ENCODE measurements around the gene FHIT. TPM values are rescaled to one million over a fixed set of nuclear protein-coding genes. Genes with fewer than 3 reads are reported as not detected.

FHIT gene
- polyA plus RNA-seq, 1 of the 3 experiments (the other 2 are of a cell fraction), result 0.41 TPM

DNA sequence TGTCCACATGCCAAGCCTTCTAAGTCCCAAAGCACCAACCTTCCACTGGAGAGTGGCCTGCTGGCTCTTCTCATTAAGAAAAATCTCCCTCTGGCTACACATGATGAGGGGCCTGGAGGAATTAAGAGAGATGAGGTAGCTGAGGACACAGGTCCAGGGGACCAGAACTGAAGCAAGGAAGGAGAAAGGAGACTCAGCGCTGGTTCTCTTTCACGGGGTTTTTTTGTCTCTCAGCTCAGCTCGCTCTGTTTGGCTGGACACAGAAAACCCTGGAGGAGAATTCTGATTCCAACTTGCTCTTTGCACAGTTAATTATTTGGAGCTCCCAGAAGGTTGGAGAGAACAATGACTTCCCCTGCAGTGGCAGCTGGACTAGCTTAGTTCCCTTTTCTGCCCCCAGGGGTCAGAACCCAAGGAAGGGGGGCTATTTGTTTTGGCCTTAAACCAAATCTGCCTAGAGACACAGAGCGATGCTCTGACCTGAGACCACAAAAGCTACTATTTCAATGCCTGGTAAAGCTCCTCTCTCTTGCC, 507.6 kb downstream of the FHIT start:
- Histone ChIP-seq H3K9me3 (no peaks in the 10 kb centered on the region), H3K79me2 (ENCODE audit: insufficient read depth) (no peaks in the 10 kb centered on the region), H3K36me3 (replicated peaks in 1 of 2; ENCODE audit: control insufficient read depth in 1 of 2, insufficient read depth in 2 of 2, low read length in 1 of 2) (no peaks in the 10 kb centered on the region), H3F3A (replicated peaks; ENCODE audit: insufficient read depth) (peaks cover 12% of the 10 kb centered on the region), H3K9me2 (no peaks in the 10 kb centered on the region), H2AFZ (ENCODE audit: low read depth) (0 out of 2 replicates have a peak overlapping the region, but pooled peaks have one; percentile 20), H3K4me3 (ENCODE audit: low read depth in 2 of 2, low read length in 1 of 2) (no peak overlapping the region), H4K20me1 (ENCODE audit: insufficient read depth) (no peaks in the 10 kb centered on the region), H3K27me3 (ENCODE audit: insufficient read depth) (no peaks in the 10 kb centered on the region), H3K9ac (no peak overlapping the region), H3K27ac (ENCODE audit: low read depth in 2 of 2, low read length in 1 of 2) (no peak overlapping the region), H3K4me2 (no peak overlapping the region), H3K4me1 (ENCODE audit: control insufficient read depth in 1 of 2, insufficient read depth in 2 of 2, low read depth in 1 of 2, low read length in 1 of 2) (peaks cover 4 to 26% of the 10 kb centered on the region in 2 experiments; a peak in 3 of 4 replicates)
- peak; percentile 7 for DNase-seq
- 87% methylated on average over 4 of the region's 4 CpGs for WGBS (ENCODE audit: low lambda C conversion rate)
- POLR2A ChIA-PET, result no interaction called here
- no peak for TF ChIP-seq SMC3 (IDR thresholded peaks at IDR 0.05; ENCODE audit: low read depth, low read length)
- TF ChIP-seq, protein P1, sequence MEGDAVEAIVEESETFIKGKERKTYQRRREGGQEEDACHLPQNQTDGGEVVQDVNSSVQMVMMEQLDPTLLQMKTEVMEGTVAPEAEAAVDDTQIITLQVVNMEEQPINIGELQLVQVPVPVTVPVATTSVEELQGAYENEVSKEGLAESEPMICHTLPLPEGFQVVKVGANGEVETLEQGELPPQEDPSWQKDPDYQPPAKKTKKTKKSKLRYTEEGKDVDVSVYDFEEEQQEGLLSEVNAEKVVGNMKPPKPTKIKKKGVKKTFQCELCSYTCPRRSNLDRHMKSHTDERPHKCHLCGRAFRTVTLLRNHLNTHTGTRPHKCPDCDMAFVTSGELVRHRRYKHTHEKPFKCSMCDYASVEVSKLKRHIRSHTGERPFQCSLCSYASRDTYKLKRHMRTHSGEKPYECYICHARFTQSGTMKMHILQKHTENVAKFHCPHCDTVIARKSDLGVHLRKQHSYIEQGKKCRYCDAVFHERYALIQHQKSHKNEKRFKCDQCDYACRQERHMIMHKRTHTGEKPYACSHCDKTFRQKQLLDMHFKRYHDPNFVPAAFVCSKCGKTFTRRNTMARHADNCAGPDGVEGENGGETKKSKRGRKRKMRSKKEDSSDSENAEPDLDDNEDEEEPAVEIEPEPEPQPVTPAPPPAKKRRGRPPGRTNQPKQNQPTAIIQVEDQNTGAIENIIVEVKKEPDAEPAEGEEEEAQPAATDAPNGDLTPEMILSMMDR (IDR thresholded peaks at IDR 0.05), result no peak
- TF ChIP-seq TEAD4 (IDR thresholded peaks at IDR 0.05; ENCODE audit: borderline replicate concordance, insufficient read depth), result no peak
- no peak for TF ChIP-seq SIN3A (IDR thresholded peaks at IDR 0.05; ENCODE audit: borderline replicate concordance, low read depth, low read length)
- no peak for TF ChIP-seq RAD21 (IDR thresholded peaks at IDR 0.05; ENCODE audit: low read length)
- no peak for TF ChIP-seq RCOR1 (IDR thresholded peaks at IDR 0.05; ENCODE audit: low read length)
- TF ChIP-seq TCF12 (IDR thresholded peaks at IDR 0.05), result no peak
- TF ChIP-seq, protein P2, sequence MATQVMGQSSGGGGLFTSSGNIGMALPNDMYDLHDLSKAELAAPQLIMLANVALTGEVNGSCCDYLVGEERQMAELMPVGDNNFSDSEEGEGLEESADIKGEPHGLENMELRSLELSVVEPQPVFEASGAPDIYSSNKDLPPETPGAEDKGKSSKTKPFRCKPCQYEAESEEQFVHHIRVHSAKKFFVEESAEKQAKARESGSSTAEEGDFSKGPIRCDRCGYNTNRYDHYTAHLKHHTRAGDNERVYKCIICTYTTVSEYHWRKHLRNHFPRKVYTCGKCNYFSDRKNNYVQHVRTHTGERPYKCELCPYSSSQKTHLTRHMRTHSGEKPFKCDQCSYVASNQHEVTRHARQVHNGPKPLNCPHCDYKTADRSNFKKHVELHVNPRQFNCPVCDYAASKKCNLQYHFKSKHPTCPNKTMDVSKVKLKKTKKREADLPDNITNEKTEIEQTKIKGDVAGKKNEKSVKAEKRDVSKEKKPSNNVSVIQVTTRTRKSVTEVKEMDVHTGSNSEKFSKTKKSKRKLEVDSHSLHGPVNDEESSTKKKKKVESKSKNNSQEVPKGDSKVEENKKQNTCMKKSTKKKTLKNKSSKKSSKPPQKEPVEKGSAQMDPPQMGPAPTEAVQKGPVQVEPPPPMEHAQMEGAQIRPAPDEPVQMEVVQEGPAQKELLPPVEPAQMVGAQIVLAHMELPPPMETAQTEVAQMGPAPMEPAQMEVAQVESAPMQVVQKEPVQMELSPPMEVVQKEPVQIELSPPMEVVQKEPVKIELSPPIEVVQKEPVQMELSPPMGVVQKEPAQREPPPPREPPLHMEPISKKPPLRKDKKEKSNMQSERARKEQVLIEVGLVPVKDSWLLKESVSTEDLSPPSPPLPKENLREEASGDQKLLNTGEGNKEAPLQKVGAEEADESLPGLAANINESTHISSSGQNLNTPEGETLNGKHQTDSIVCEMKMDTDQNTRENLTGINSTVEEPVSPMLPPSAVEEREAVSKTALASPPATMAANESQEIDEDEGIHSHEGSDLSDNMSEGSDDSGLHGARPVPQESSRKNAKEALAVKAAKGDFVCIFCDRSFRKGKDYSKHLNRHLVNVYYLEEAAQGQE (IDR thresholded peaks at IDR 0.05; ENCODE audit: low read depth, low read length), result no peak
- TF ChIP-seq, protein P3, sequence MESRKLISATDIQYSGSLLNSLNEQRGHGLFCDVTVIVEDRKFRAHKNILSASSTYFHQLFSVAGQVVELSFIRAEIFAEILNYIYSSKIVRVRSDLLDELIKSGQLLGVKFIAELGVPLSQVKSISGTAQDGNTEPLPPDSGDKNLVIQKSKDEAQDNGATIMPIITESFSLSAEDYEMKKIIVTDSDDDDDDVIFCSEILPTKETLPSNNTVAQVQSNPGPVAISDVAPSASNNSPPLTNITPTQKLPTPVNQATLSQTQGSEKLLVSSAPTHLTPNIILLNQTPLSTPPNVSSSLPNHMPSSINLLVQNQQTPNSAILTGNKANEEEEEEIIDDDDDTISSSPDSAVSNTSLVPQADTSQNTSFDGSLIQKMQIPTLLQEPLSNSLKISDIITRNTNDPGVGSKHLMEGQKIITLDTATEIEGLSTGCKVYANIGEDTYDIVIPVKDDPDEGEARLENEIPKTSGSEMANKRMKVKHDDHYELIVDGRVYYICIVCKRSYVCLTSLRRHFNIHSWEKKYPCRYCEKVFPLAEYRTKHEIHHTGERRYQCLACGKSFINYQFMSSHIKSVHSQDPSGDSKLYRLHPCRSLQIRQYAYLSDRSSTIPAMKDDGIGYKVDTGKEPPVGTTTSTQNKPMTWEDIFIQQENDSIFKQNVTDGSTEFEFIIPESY (IDR thresholded peaks at IDR 0.05; ENCODE audit: borderline replicate concordance, low read depth), result no peak
- TF ChIP-seq ELF1 (IDR thresholded peaks at IDR 0.05), result no peak
- TF ChIP-seq RXRA (IDR thresholded peaks at IDR 0.05; ENCODE audit: borderline replicate concordance, low read depth), result no peak
- no peak for TF ChIP-seq EP300 (IDR thresholded peaks at IDR 0.05; ENCODE audit: borderline replicate concordance in 1 of 2, low read depth in 1 of 2, low read length in 1 of 2)
- no peak for TF ChIP-seq GABPA (IDR thresholded peaks at IDR 0.05; ENCODE audit: low read depth)
- TF ChIP-seq JUND (IDR thresholded peaks at IDR 0.05), result no peak
- TF ChIP-seq, protein P4, sequence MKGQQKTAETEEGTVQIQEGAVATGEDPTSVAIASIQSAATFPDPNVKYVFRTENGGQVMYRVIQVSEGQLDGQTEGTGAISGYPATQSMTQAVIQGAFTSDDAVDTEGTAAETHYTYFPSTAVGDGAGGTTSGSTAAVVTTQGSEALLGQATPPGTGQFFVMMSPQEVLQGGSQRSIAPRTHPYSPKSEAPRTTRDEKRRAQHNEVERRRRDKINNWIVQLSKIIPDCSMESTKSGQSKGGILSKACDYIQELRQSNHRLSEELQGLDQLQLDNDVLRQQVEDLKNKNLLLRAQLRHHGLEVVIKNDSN (IDR thresholded peaks at IDR 0.05; ENCODE audit: borderline replicate concordance, low read depth), result no peak
- TF ChIP-seq EZH2phosphoT487 (IDR thresholded peaks at IDR 0.05; ENCODE audit: borderline replicate concordance, low read depth), result no peak
- TF ChIP-seq FOSL2 (IDR thresholded peaks at IDR 0.05; ENCODE audit: borderline replicate concordance, low read depth), result no peak
- TF ChIP-seq NFIC (IDR thresholded peaks at IDR 0.05; ENCODE audit: borderline replicate concordance), result no peak
- TF ChIP-seq POLR2AphosphoS5 (IDR thresholded peaks at IDR 0.05; ENCODE audit: low read depth, low read length), result no peak
- no peak for TF ChIP-seq MEF2A (IDR thresholded peaks at IDR 0.05; ENCODE audit: borderline replicate concordance, low read depth)
- CTCF ChIA-PET, result interaction anchor here (0.9 to 1.5 kb wide), 2 partner anchors 13 to 30 kb away, joined by 3 read pairs; no protein-coding TSS in a partner anchor
